GM18508 (cell line): ENCODE results near the gene CDC42BPB.

Experiments
- ATAC-seq: cut with Tn5 transposase; IDR thresholded peaks from one replicate; pipeline ENCODE4 v1.9.1; 2021; ENCODE audit warnings: moderate number of reproducible peaks; ENCODE audit not compliant: insufficient read depth, unreplicated experiment

CDC42BPB gene

DNA sequence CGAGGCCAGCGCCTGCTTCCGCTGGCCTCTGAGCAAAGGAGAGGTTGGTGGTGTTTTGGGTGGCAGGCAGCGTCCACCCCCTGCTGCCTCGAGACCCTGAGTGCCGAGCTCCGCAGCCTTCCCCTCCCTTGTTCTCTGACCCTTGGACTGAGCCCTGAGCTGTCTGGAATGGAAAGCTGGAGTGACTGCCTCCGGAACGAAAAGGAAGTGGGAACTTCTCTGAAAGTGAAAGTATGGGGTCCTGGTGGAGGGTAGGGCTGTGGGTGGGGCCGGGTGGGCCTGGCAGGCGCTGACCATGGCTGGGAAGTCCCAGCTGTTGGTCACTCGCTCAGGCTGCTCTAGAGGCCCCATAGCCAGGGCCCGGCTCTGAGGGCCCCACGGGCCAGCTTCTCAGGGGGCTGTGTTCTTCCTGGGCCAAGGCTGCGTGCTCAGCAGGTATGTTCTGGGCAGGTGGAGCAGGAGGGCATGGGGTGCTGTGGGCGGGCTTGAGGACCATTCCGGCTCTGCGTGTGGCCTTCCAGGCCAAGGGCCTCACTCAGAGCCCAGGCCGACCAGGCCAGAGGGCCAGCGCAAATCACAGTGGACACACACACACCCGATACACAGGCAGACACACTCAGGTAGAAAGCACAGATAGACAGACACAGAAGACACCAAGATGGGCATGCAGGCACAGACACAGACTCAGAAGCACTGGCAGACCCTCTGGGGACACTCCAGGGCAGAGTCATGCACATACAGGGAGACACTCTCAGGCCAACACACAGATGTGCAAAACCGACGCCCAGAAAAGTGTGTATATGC is 37.3 kb upstream of the CDC42BPB start, which contains the start of gene EXOC3L4:
EXOC3L4 (plus strand) TSS at position 320 of the 804 bp plus-strand sequence. CDS start 5,495 bp downstream, outside the sequence.
- ATAC-seq = no peak

DNA sequence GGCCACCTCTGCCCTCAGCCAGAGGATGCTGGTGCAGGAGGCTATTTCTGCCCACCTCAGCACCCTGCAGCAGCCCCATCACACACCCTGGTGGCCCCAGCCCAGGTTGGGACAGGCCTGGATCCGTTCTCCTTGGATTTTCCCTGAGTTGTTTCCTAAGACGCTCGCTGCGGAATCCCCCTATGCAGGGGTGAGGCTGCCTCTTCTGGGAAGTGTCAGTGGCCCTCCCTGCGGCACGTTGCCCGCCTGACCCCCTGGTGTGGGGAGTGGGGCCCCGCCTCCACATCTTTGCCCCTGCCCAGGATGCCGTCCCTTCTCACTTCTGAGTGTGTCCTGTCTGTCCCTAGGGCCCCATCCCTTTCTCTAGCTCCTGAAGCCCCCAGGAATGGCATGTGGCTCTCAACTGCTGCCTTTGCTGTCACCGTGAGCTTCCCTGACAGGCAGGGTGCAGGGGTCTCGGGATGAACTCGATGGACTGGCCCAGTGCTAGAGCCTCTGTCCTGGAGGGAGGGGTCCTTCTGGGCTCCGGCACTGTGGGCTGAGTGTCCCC is 36.6 kb upstream of the CDC42BPB start:
- ATAC-seq = no peak

DNA sequence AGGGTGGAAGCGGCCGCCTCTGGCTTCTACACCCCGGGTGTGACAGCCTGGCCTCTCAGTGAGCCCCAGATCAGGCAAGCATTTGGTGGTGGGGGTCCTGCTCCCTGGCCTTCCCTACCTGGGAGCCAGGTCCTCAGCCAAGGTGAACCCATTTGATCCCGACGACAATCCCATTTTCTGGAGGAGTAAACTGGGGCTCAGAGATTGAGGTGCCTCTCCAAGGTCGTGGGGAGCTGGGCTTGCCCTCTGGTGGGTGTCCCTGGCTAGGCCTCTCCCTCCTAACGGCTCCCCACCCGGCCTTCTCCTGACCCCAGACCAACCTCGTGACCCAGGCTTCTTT is 34.5 kb upstream of the CDC42BPB start:
- no peak for ATAC-seq

DNA sequence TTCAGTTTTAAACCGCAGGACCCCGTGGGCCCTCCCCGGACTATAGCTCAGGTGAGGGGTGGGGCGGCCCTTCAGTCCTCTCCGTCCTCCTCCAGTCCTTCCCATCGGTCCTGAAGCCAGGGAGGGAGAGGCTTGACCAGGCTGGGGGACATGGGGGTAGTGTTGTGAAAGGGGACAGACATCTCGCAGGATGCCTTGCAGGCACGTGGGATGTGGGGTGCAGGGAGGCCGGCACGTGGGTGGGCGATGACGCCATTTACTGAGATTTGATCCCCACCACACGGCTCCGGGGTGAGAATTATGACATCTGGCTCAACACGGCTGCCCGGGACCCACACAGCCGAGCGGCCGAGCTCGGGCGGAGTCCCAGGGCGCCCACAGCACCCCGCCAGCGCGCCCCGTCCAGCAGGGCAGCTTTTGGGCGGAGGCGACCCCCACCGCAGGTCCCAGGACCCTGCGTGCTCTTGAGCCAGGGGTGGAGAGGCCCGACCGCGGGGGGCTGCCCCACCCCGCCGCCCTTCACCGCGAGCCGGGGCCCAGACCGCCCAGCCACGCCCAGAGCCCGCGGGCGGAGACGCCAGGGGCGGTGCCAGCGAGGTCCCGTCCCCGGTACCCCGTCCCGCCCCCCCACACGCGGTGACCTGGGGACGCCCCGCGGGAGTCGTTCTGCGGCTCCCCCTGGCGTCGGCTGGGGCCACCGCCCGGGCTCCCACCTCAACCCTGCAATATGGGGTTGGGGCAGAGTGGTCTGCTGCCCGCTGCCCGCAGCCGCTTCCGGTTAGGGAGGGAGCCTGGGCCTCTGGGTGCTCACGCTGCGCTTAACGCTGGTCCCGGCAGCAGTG is 33.9 kb upstream of the CDC42BPB start:
- no peak for ATAC-seq

DNA sequence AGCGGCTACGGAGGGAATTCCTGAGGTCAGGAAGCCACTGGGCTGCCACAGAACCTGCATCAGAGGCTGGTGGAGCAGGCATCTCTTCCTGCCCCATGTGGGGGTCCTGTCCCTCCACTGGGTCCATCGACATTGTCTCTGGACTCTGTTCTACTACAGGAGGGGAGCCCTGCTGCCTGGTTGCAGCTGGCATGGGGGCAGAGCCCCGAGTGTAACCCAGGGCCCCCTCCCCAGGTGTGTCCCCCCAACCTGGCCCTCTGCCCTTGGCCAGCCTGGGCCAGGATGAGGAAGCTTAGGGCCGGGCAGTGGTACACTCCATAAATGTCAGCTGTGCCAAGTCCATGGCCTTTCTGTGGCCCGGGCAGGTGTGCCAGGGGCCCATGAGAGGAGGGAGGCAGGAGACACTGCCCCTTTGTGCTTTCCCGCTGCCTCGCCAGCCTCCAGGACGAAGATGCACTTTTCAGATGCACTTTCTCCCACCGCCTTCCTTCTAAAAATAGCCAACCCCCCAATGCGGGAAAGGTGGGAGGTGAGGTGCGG is 33.2 kb upstream of the CDC42BPB start:
- ATAC-seq = no peak

DNA sequence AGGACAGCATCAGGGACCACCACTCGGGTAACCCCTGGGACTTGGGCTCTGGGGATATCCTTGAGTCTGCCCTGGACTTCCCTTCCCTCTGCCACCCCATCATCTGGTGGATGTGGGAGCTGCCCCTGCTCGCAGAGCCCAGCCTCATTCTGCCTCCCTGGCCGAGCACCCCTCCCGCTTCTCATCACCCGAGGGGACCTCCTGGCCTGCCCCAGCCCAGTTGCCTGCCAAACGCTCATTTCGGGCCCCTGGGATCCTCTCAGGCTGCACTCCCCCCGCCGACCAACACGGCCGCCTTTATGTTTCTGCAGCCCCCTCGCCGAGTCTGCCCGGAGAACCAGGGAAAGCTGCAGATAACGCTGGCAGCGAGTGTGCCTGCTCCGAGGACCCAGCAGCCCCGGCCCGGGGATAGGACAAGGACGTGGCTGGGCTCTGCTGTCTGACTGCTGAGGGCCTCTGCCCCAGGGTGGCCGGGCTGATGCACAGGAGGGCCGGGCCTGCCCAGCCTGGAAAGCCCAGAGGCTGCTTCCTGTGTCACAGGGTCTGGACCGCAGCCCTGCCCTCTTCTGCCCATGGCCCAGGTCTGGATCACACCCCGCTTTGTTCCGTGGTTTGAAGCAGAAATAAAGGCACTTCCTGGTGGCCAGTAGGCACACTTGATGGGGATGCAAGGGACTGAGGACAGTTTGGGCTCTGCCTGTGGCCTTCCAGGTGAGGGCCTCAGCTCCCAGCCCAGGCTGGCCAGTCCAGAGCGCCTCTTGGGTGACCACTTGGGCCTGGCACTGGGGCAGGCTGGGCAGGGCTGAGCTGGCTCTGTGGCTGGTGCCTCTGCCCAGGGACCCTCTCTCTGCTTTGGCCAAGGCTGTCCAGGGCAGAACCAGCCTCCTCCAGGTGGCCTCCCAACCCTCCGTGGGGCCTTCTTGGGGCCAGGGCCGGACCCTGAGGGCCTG is 32.3 kb upstream of the CDC42BPB start:
- ATAC-seq = no peak

DNA sequence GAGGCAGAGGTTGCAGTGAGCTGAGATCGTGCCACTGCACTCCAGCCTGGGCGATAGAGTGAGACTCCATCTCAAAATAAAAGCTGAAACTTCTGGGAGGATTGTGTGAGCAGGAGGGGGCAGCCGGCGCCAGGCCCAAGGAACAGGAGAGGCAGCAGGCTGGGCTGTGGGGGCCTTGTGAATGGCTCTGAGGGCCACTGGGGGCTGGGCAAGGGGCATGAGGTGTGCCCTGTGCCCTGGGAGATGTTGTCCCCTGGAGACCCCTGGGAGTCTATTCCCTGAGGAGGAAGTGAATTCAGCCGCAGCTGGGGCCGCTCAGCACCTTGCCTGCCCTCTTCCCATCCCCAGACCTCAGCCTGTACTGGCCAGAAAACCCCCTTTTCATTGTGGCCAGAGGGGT is 31.6 kb upstream of the CDC42BPB start:
- ATAC-seq = no peak

DNA sequence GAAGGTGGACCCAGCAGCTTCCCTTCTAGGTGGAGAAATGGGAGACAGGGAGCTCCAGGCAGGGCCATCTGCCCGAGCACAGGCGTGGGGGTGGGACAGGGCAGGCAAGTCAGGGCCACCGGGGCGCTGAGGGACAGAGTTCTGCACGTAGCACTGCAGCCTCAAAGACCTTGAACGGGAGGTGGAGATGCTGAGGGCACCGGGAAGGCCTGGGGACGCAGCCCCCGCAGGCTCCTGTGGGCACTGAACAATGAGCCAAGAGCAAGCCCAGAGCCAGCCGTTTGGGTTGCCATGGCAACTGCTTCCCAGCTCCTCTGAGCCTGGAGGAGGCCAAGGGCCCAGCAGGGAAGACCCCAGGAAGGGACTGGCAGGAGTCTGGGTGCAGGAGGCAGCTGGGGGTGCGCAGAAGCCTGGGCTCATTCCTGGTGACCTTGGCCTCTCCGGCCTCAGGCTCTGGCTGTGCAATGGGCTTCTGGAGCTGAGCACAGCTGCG is 30.0 kb upstream of the CDC42BPB start:
- ATAC-seq = no peak

DNA sequence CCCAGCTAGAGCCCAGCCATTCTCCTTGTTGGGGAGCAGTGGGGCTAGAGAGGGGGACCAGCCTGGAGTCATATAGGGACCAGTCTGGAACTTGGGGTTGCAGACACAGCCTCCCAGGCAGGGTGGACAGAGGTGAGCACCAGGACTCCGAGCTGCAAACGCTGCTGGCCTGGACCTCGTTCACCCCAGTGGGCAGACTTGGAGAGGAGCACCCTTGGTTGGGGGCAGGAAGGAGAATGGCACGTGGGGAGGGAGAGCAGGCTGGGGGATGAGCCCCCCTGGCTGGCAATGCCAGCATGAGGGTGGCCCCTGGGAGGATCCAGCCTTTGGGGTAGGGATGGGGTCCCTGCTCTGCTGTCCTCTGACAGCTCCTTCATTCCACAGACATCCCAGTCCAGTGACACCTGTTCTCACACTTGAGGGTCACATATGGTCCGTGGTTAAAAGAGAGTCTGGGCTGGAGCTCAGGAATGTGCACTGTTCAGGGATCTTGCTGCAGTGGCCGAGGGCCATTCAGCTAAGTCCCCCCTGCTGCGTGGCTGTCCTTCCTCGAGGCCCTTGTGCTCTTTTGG is 29.5 kb upstream of the CDC42BPB start:
- ATAC-seq = no peak

DNA sequence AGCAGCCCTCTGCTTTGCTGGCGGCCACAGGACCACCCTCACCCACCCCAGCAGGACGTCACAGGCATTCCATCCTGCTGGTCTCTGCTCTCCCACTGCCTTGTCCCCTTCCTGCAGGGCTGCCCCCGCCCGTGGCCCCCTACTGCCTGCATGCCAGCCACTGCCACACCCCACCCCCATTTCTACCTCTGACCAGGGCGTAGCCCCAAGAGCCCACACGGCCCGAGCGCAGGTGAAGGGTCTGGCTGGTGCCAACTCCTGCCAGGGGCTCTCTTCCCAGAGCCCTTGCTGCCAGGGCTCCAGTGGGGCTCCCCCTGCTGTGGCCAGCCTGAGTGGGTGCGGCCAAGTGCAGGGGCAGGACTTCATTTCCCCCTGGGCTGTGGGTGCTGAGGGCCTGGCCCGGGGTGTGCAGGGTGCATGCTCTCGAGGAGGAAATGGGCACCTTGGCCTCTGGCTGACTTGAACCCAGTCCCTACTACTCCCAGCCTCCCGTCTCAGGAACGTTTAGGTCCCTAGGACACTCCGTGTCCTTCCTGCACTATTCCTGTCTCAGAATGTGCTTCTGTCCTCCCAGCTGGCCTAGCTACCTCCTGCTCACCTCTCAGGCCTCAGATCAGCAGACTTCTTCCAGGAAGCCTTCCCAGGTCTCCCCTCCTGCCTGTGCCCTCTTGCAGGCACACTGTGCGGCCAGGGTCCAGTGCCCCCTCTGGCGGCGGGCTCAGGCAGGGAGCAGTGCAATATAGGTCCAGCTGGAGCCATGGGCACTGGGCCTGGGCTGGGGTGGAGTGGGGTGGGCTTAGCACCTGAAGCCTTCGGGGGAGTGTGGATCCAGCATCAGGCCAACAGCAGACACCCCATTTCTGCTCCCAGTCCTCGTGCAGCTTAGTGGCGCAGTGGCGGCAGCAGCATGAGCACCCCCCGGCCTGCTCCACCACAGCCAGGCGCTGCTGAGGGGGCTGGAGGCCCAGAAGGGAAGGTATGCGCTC is 28.1 kb upstream of the CDC42BPB start:
- no peak for ATAC-seq

DNA sequence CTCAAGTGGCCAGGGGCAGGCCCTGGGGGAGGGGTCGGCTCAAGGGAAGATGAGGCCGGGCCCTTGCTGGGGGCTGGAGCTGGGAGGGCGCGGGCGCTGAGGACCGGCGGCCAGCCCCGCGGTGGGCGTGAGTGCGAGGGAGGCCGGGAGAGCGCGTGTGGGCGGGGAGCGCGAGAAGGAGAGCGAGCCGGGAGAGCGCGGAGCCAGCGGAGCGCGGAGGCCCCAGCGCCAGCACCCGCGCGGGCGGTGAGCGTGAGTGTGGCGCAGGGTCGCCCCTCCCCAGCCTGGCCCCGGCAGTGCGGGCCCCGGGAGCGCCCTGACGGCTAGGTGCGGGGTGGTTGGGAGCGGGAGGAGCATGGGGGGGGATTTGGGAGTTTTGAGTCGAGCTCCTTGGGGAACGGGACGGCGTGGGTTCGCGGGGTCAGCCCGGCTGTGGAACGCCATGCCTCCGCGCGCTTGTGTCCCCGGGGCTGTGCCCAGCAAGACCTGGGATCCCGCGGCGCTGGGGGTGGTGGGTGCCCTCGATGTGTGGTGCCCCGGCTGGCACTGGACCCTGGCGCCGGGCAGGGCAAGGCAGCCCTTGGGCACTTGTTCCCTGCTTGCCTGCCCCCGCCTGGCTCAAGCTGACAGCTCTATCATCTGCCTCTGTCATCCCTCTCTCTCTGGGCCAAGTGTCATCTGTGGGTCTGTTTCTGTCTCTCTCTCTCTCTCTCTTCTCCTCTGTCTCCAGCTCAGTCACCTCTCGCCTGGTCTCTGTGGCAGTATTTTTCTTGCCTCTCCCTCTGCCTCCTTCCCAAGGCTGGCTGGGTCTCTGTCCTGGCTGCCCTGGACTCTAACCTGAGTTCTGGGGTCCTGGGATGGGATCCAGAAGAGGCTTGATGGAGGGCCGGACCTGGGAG is 26.9 kb upstream of the CDC42BPB start, which contains the start of gene LBHD2:
LBHD2 (plus strand) TSS at position 190 of the 899 bp plus-strand sequence. CDS start 1,803 bp downstream, outside the sequence.
- ATAC-seq = no peak

DNA sequence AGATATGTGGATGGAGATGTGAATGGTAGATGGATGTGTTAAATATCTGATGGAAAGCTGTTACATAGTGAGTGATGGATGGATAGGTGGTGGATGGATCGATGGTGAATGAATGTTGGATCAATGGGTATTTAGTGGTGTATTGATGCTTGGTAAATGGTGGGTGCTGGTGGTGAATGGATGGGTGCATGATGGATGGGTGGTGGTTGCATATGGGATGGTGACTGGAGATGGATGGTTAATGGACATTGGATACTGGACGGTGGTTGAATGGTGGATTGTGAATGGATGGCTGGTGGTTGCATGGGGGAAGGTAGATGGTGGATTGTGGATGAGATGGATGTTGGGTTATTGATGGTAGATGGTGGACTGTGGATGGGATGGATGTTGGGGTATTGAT is 24.6 kb upstream of the CDC42BPB start:
- no peak for ATAC-seq

DNA sequence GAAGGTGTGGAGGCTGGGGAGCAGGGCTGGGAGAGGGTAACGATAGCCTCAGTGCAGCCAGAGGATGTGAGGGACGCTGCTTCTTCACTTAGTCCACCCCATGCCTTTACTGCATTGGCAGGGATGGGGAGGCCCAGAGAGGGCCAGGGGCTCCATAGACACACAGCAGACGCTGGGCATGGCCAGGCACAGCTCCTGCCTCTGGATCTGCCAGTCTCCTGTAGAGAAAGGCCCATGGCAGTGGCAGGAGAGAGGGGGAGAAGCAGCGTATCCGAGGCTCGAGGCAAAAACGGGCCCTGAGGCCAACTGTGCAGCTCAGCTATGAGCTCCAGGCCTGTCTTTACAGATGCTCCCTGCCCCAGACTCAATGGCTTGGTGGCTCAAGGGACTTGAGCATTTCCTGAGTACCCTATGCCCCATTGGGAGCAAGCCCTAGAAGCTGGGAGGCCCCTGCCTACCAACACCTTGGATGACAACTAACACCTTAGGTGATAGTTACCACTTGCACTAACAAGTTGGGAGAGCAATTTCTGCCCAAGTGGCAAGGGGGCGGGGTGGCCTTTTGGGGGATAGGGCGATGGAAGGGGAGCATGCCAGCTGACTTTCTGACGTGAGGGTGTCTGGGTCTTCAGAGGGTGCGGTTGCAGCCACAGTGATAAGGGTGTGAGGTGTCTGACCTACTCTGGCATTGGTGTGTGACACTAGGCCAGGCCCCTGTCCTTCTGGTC is 21.7 kb upstream of the CDC42BPB start:
- ATAC-seq = no peak

DNA sequence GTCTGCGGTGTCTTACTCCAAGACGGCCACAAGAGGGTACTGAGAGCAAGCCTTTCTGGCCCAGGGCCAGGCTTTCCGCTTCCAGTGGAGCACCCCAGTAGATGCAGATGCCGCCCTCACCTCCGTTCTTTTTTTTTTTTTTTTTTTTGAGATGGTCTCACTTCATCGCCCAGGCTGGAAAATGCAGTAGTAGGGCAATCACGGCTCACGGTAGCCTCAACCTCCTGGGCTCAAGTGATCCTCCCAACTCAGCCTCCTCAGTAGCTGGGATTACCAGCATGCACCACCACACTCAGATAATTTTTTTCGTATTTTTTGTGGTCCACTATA is 21.0 kb upstream of the CDC42BPB start:
- no peak for ATAC-seq

DNA sequence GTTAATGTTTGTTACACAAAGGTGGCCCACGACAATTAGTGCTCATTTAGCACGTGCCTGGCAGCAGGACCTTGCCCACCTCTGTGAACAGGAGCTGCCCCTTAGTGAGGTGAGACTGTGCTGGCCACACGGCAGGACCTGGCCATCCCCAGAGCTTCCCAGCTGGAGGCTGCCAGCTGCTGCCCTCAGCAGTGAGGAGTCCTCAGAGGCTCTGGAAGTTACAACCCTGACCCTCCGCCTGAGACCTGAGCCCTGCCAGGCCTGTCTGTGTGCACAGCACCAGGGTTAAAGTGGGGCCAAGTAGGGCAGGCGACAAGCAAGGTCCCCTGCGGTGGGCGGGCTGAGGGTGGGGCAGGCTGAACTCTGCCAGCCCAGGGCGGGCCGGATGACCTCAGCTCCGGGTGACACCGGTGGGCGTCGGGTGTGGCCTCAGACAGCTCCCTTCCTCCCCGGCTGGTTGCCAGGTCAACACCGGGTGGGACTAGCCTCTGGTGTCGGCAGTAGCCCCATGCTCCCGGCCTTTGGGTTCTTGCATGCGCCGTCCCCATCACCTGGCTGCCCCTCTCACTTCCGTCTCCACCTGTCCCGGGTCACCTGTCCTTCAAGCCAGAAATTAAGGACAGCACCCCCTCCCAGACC is 17.5 kb upstream of the CDC42BPB start:
- ATAC-seq = no peak
